Gastroesophageal sphincter (tissue), 4 donors: ENCODE measurements around the gene UBE2J1. TPM values are rescaled to one million over a fixed set of nuclear protein-coding genes. Genes with fewer than 3 reads are reported as not detected.

ENCODE experiments used
- ATAC-seq: fragments of 150-250 bp; one replicate; pipeline ENCODE4 v1.9.1; 2016; ENCODE audit warnings: mild to moderate bottlenecking, moderate library complexity
- H3K27ac ChIP-seq, 4 donors: fragments of 200-600 bp; sonication (generic) in 3 of 4; 1 replicate in 3 of 4; 2 replicates in 1 of 4; pipeline ENCODE4 v1.5.1; 2016 to 2019
- H3K27me3 ChIP-seq: fragments of 200-600 bp; sonication (generic); one replicate; pipeline ENCODE4 v1.5.1; 2019
- H3K36me3 ChIP-seq, 2 donors: fragments of 200-600 bp; sonication (generic); one replicate each; pipeline ENCODE4 v1.5.1; 2019; ENCODE audit warnings: control low read depth in 1 of 2
- H3K4me1 ChIP-seq, 3 donors: fragments of 200-600 bp; sonication (generic); 1 replicate in 2 of 3; 2 replicates in 1 of 3; pipeline ENCODE4 v1.5.1; 2016 to 2019; ENCODE audit warnings: control low read depth in 2 of 3
- H3K4me3 ChIP-seq, 2 donors: fragments of 200-600 bp; sonication (generic); one replicate each; pipeline ENCODE4 v1.5.1; 2019; ENCODE audit warnings: mild to moderate bottlenecking in 1 of 2, moderate library complexity in 1 of 2
- H3K9me3 ChIP-seq, 3 donors: fragments of 200-600 bp; sonication (generic); one replicate each; pipeline ENCODE4 v1.5.1; 2017 to 2019; ENCODE audit warnings: control low read depth in 2 of 3
- EP300 ChIP-seq: sonication (generic); formaldehyde crosslinking; IDR thresholded peaks from one replicate; pipeline ENCODE4 v1.6.1; 2017; ENCODE audit warnings: antibody characterized with exemption, mild to moderate bottlenecking
- POLR2A ChIP-seq, 2 donors: fragments of 450-650 bp; IDR thresholded peaks; one replicate each; pipeline ENCODE4 v1.6.1; 2017; ENCODE audit warnings: antibody characterized with exemption in 2 of 2, mild to moderate bottlenecking in 2 of 2, moderate library complexity in 1 of 2
- POLR2AphosphoS5 ChIP-seq: sonication (generic); formaldehyde crosslinking; IDR thresholded peaks from one replicate; pipeline ENCODE4 v1.6.1; 2017; ENCODE audit warnings: antibody characterized with exemption
- WGBS, 2 donors: methylation state at CpG; one replicate each; pipeline ENCODE4 v1.1.5; 2018; ENCODE audit warnings: low coverage in 1 of 2; 5-methylcytosine and 5-hydroxymethylcytosine counted together
- total RNA-seq, 4 donors: library from RNA; depleted of rRNA; stranded (reverse); fragments of >200 nt; gene quantifications; one replicate each; pipeline ENCODE4 v1.1.0, GENCODE V29; 2016
- TF ChIP-seq, protein P1 (sequence below), 4 experiments: fragments of 200-600 bp in 2 of 4; fragments of 450-650 bp in 2 of 4; sonication (generic) in 1 of 4; IDR thresholded peaks; one replicate each; pipeline ENCODE4 v1.5.1; 2017 to 2019; ENCODE audit warnings: antibody characterized with exemption in 4 of 4, mild to moderate bottlenecking in 2 of 4, moderate library complexity in 2 of 4

The UBE2J1 gene
- total RNA-seq, 4 donors from 2014 or later, result 32.7 to 42.9 (median 36.9) TPM

DNA sequence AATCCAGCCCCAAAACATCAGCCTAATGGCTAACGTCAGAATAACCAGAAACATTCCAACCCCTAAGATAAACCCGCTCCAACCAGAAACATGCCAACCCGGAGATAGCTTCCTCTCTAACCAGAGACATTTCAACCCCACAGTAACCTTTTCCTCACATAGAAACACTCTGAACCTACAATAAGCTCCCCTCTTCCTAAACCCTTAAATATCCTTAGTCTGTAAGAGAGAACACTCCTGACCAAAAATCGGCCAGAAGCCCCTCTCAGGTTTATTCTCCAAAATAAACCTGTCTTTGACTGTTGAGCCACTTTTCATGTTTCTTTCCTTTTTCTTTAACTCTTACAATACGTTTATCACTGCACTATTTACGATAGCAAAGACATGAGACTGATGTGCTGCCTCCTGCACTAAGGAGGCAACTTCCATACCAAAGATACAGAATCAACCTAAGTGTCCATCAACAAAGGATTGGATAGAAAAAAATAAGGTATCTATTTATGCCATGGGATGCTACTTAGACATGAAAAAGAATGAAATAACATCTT, 32.4 kb downstream of the UBE2J1 start:
- WGBS, 2 donors, result 93 to 95% methylated on average over 6 of the region's 6 CpGs
- H3K36me3 ChIP-seq, result peaks cover 0 to 4% of the 10 kb centered on the region in 2 donors
- TF ChIP-seq POLR2A (IDR thresholded peaks at IDR 0.05), result no peak
- TF ChIP-seq POLR2AphosphoS5, result no peak
- TF ChIP-seq, protein P1, sequence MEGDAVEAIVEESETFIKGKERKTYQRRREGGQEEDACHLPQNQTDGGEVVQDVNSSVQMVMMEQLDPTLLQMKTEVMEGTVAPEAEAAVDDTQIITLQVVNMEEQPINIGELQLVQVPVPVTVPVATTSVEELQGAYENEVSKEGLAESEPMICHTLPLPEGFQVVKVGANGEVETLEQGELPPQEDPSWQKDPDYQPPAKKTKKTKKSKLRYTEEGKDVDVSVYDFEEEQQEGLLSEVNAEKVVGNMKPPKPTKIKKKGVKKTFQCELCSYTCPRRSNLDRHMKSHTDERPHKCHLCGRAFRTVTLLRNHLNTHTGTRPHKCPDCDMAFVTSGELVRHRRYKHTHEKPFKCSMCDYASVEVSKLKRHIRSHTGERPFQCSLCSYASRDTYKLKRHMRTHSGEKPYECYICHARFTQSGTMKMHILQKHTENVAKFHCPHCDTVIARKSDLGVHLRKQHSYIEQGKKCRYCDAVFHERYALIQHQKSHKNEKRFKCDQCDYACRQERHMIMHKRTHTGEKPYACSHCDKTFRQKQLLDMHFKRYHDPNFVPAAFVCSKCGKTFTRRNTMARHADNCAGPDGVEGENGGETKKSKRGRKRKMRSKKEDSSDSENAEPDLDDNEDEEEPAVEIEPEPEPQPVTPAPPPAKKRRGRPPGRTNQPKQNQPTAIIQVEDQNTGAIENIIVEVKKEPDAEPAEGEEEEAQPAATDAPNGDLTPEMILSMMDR (IDR thresholded peaks at IDR 0.05), result no peak
- no peak for TF ChIP-seq EP300
- H3K4me1 ChIP-seq, result peaks cover 0 to 7% (median 0%) of the 10 kb centered on the region in 3 donors
- no peak overlapping the region for H3K4me3 ChIP-seq
- no peak for ATAC-seq
- H3K9me3 ChIP-seq, result no peaks in the 10 kb centered on the region
- H3K27ac ChIP-seq, result no peak overlapping the region
- H3K27me3 ChIP-seq, result no peaks in the 10 kb centered on the region

DNA sequence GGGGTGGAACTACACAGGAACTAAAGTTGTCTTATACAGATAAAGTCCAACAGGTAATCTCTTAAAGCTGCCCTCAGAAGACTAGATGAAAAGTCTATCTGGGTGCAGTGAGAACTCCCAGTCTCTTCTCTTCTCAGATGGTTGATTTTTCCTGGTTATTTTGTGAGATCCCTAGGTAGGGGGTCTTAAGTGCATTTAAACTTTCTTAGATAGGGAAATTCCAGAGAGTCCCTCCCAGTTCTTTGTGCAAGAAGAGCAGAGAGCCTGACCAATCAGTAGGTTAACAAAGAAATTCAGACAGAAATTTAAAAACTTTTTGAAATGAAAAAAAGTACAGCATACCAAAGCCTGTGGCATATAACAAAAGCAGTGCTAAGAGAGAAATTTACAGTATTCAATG, 35.5 kb downstream of the UBE2J1 start:
- Histone ChIP-seq H3K27ac (no peak overlapping the region), H3K27me3 (no peaks in the 10 kb centered on the region), H3K9me3 (no peaks in the 10 kb centered on the region), H3K4me3 (no peak overlapping the region), H3K36me3 (peaks cover 0 to 10% of the 10 kb centered on the region in 2 donors), H3K4me1 (peaks cover 4 to 14% (median 14%) of the 10 kb centered on the region in 3 donors)
- TF ChIP-seq, protein P1 (IDR thresholded peaks at IDR 0.05), result no peak
- TF ChIP-seq POLR2AphosphoS5 (no peak), POLR2A (IDR thresholded peaks at IDR 0.05) (no peak)
- ATAC-seq, result no peak

DNA sequence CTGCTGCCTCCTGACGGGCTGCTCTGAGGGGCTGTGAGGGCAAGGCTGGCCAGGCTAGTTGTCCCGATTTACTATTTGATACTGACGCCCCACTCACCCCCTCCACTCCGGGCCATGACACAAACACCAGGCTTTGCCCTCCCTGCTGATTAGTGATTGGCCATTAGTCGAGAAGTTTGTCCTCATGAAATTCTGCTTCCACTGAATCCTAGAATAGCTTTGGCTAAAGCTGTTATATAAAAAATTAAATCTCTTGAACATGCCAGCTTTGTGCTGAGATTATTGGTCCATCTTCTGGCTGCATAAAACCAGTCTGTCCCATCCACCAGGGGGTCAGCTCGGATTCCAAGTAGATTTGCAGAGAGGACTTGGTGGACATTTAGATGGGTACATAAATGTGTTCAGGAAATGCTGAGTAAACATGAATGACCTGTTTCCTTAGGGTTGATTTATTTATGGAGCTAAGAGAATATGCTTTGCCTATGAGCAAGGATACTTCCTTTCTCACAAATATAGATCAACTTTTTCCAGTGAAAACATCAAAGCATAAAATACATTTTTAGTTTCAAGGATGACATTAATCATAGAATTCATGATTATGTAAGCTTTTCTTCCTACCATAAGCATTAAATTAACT, 37.2 kb downstream of the UBE2J1 start, which contains the start of gene GABRR2:
GABRR2 (minus strand) TSS at position 51 of the 637 bp plus-strand sequence. CDS start 134 bp downstream, outside the sequence.
- TF ChIP-seq, protein P1 (IDR thresholded peaks at IDR 0.05), result no peak
- TF ChIP-seq POLR2A (IDR thresholded peaks at IDR 0.05), result no peak
- TF ChIP-seq POLR2AphosphoS5, result no peak
- TF ChIP-seq EP300, result no peak
- WGBS, 2 donors, result 96% methylated on average over 6 of the region's 6 CpGs; no CpG with 5 or more reads in 1 of the 2 donors

DNA sequence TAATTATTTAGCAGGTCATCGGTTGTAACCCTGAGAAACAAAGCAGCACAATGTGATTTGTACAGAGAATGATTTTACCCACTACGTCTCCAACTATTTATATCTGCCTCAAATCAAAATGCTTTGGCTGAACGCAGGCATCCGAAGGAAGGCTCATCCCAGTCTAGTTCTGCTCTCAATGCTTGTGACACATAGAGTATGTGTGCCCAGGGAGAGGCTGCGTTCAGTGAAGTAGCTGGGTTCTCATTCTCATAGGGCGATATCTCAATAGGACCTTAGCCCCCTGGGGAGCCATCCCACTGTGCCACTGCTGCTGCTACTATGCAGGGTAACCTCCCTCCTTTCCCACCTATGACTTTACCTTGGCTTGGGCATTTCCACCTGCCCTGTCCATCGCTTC, 37.8 kb downstream of the UBE2J1 start:
- H3K4me3 ChIP-seq, result no peak overlapping the region
- no peak overlapping the region for H3K27ac ChIP-seq
- H3K4me1 ChIP-seq, result peaks cover 5 to 24% (median 22%) of the 10 kb centered on the region in 3 donors
- ATAC-seq, result no peak
- TF ChIP-seq, protein P1 (IDR thresholded peaks at IDR 0.05), result no peak
- TF ChIP-seq POLR2AphosphoS5 (no peak), POLR2A (IDR thresholded peaks at IDR 0.05) (no peak), EP300 (no peak)
- 75 to 85% methylated on average over 6 to 7 of the region's 7 CpGs for WGBS, 2 donors
- peaks cover 0 to 10% of the 10 kb centered on the region in 2 donors for H3K36me3 ChIP-seq
- H3K27me3 ChIP-seq, result no peaks in the 10 kb centered on the region
- no peaks in the 10 kb centered on the region for H3K9me3 ChIP-seq

More for the DNA sequence above, 37.2 kb downstream of the UBE2J1 start, which contains the start of gene GABRR2:
- no peak for ATAC-seq
- Histone ChIP-seq H3K36me3 (peaks cover 0 to 10% of the 10 kb centered on the region in 2 donors), H3K27ac (no peak within 1 kb of the TSS), H3K27me3 (no peaks in the 10 kb centered on the region), H3K4me3 (no peak within 1 kb of the TSS), H3K9me3 (no peaks in the 10 kb centered on the region), H3K4me1 (peaks cover 5 to 24% (median 22%) of the 10 kb centered on the region in 3 donors)

DNA sequence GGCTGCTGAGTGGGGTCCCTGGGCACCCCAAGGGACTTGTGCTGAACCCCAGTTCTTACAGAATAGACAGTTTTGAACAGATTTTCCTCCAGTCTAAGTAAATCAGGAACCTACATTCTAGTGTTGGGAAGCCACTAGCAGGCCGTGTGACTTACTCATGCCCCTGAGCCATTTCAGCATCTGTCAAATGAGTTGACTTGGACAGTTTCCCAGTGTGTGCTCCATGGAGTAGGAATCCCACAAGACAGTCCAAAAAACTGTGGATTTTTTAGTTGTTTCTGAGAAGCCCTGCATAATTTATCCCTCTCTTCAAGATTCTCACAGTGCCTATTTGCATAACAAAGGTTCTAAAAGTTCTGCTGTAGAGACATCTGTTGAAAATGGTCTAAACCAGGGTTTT, 39.5 kb downstream of the UBE2J1 start:
- TF ChIP-seq EP300, result no peak
- no peak for TF ChIP-seq POLR2A (IDR thresholded peaks at IDR 0.05)
- TF ChIP-seq POLR2AphosphoS5, result peak; percentile 37
- TF ChIP-seq, protein P1 (IDR thresholded peaks at IDR 0.05), result no peak
- Histone ChIP-seq H3K27ac (peak overlapping the region in 3 of 4 donors; percentile 53 to 62 (median 53)), H3K4me1 (peaks cover 5 to 24% (median 22%) of the 10 kb centered on the region in 3 donors), H3K9me3 (no peaks in the 10 kb centered on the region), H3K4me3 (no peak overlapping the region), H3K27me3 (no peaks in the 10 kb centered on the region), H3K36me3 (peaks cover 0 to 10% of the 10 kb centered on the region in 2 donors)
- ATAC-seq, result no peak
- WGBS, 2 donors, result 17% methylated on average over 1 of the region's 1 CpG; no CpG with 5 or more reads in 1 of the 2 donors
